Left renal pelvis (tissue), 4 donors: Measurements from ENCODE around the gene MRTFA. TPM values are rescaled to one million over a fixed set of nuclear protein-coding genes. Genes with fewer than 3 reads are reported as not detected.
"Not testable (repeated sequence)": the region's sequence is repeated elsewhere in the genome, so short reads cannot be mapped to it uniquely, and the experiment has no call there.

Source experiments
- DNase-seq, 4 donors: peaks; one replicate each; pipeline ENCODE4 v3.0.0-alpha.2; 2013; ENCODE audit warnings: low read depth in 4 of 4, low spot score in 3 of 4
- polyA plus RNA-seq, 4 donors: library from polyadenylated mRNA; unstranded; fragments of 120-200 nt; gene quantifications; one replicate each; pipeline ENCODE4 v1.2.1, GENCODE V29; 2013; ENCODE audit not compliant: insufficient read length in 4 of 4

The MRTFA gene
- polyA plus RNA-seq, 4 donors, result 20.2 to 31.3 (median 22.6) TPM

GRCh38 chr22:40599731-40600130 lies 36.8 kb downstream of the MRTFA start:
- no peak for DNase-seq

- not testable (repeated sequence) for DNase-seq
These were observed 37.8 kb downstream of the MRTFA start for GRCh38 chr22:40598712-40599111.

- no peak for DNase-seq
These were observed 38.7 kb downstream of the MRTFA start for GRCh38 chr22:40597526-40598430.

- DNase-seq, result no peak
These were observed 40.9 kb downstream of the MRTFA start for GRCh38 chr22:40595497-40596234.

GRCh38 chr22:40594924-40595323 lies 41.6 kb downstream of the MRTFA start:
- DNase-seq, result peak in 2 of 4 donors; percentile 22 to 27

- no peak for DNase-seq
These were observed 42.2 kb downstream of the MRTFA start for GRCh38 chr22:40594346-40594745.

- DNase-seq, result no peak
These were observed 42.9 kb downstream of the MRTFA start for GRCh38 chr22:40593460-40594273.

GRCh38 chr22:40592352-40593113 lies 44.0 kb downstream of the MRTFA start:
- no peak for DNase-seq

GRCh38 chr22:40588726-40589125 lies 47.8 kb downstream of the MRTFA start:
- no peak for DNase-seq

- no peak for DNase-seq
These were observed 49.7 kb downstream of the MRTFA start for GRCh38 chr22:40586781-40587180.

- DNase-seq, result no peak
These were observed 51.2 kb downstream of the MRTFA start for GRCh38 chr22:40585310-40585751.

GRCh38 chr22:40584766-40585165 lies 51.8 kb downstream of the MRTFA start:
- not testable (repeated sequence) for DNase-seq

- no peak for DNase-seq
These were observed 53.3 kb downstream of the MRTFA start for GRCh38 chr22:40583053-40583741.

GRCh38 chr22:40582063-40582462 lies 54.5 kb downstream of the MRTFA start:
- no peak for DNase-seq

GRCh38 chr22:40580631-40581030 lies 55.9 kb downstream of the MRTFA start:
- no peak for DNase-seq

GRCh38 chr22:40578171-40578570 lies 58.3 kb downstream of the MRTFA start:
- no peak for DNase-seq

- DNase-seq, result no peak
These were observed 63.5 kb downstream of the MRTFA start for GRCh38 chr22:40572976-40573375.

- no peak for DNase-seq
These were observed 64.6 kb downstream of the MRTFA start for GRCh38 chr22:40571887-40572286.

GRCh38 chr22:40567626-40568328 lies 68.7 kb downstream of the MRTFA start:
- no peak for DNase-seq
